Endothelial cell of umbilical vein (primary cell): ENCODE data around the gene SLC6A16. TPM values are rescaled to one million over a fixed set of nuclear protein-coding genes. Genes with fewer than 3 reads are reported as not detected.

Experiments
- BruUV-seq: library from RNA; stranded (reverse); fragments of 400-500 nt; replicated peaks from 2 replicates; lab custom pipeline; 2021; lab: Mats Ljungman, UMichigan
- CTCF ChIA-PET: fragments of 300-600, 350-600 bp; sonication (Branson Sonifier 250); formaldehyde crosslinking; loops from one replicate; lab custom pipeline; 2021; ENCODE audit warnings: antibody characterized with exemption, inconsistent platforms; lab: Charles Lee
- POLR2A ChIA-PET: fragments of 300-600, 350-600 bp; sonication (Branson Sonifier 250); formaldehyde crosslinking; loops from one replicate; lab custom pipeline; 2021; ENCODE audit warnings: antibody characterized with exemption, inconsistent platforms; lab: Charles Lee
- DNase-seq: peaks from one replicate; pipeline ENCODE4 v3.0.0-alpha.2; 2011; ENCODE audit warnings: low read depth, low spot score
- FAIRE-seq: peaks from 2 replicates; lab custom pipeline; 2011; peaks lifted over from hg19 to GRCh38; lab: Jason Lieb, UNC
- H2AFZ ChIP-seq: 2 replicates; pipeline ENCODE4 v1.6.0; 2012; ENCODE audit warnings: low read depth, low read length, control low read depth, inconsistent platforms
- H3K27ac ChIP-seq: 2 replicates; pipeline ENCODE4 v1.5.1; 2011; ENCODE audit warnings: low read depth, mild to moderate bottlenecking, control low read depth, low read length, moderate library complexity; ENCODE audit not compliant: insufficient read depth
- H3K27me3 ChIP-seq, 2 experiments: 2 replicates each; pipeline versions ENCODE4 v1.6.0 to v1.6.1; 2011; ENCODE audit warnings: low read length in 2 of 2, mixed read lengths in 1 of 2; ENCODE audit not compliant: control insufficient read depth in 2 of 2, insufficient read depth in 2 of 2
- H3K36me3 ChIP-seq, 2 experiments: 2 replicates in 1 of 2; 3 replicates in 1 of 2; pipeline ENCODE4 v1.5.1; 2011; ENCODE audit warnings: low read length in 2 of 2, mild to moderate bottlenecking in 1 of 2, moderate library complexity in 1 of 2; ENCODE audit not compliant: control insufficient read depth in 2 of 2, insufficient read depth in 2 of 2; ENCODE audit errors: extremely low read depth in 1 of 2
- H3K4me1 ChIP-seq: 3 replicates; pipeline ENCODE4 v1.5.1; 2011; ENCODE audit warnings: mild to moderate bottlenecking, low read length; ENCODE audit not compliant: control insufficient read depth, insufficient read depth; ENCODE audit errors: extremely low read depth
- H3K4me2 ChIP-seq: 2 replicates; pipeline ENCODE4 v1.6.1; 2011; ENCODE audit warnings: low read length, control low read depth, mixed read lengths; ENCODE audit not compliant: insufficient read depth
- H3K4me3 ChIP-seq, 3 experiments: fragments of 200-600 bp in 1 of 3; sonication (generic), shearing (Covaris generic) in 1 of 3; replicated peaks in 1 of 3; 2 replicates each; pipeline ENCODE4 v1.5.1; 2011 to 2016; ENCODE audit warnings: control low read depth in 3 of 3, low read length in 3 of 3, mild to moderate bottlenecking in 2 of 3, inconsistent platforms in 1 of 3, low read depth in 1 of 3, moderate library complexity in 1 of 3; ENCODE audit not compliant: insufficient read depth in 1 of 3
- H3K79me2 ChIP-seq: 2 replicates; pipeline ENCODE4 v1.6.0; 2012; ENCODE audit warnings: low read length, inconsistent platforms; ENCODE audit not compliant: control insufficient read depth, insufficient read depth
- H3K9ac ChIP-seq: replicated peaks from 2 replicates; pipeline ENCODE3; 2011; ENCODE audit warnings: low read length, control low read depth; ENCODE audit not compliant: insufficient read depth; ENCODE audit errors: extremely low read depth
- H3K9me1 ChIP-seq: replicated peaks from 3 replicates; pipeline ENCODE4 v1.6.0; 2011; ENCODE audit warnings: mild to moderate bottlenecking, low read length; ENCODE audit not compliant: control insufficient read depth, insufficient read depth; ENCODE audit errors: extremely low read depth
- H3K9me3 ChIP-seq: replicated peaks from 2 replicates; pipeline ENCODE4 v1.5.1; 2012; ENCODE audit warnings: low read length, inconsistent platforms; ENCODE audit not compliant: control insufficient read depth, insufficient read depth
- H4K20me1 ChIP-seq: replicated peaks from 2 replicates; pipeline ENCODE3; 2011; ENCODE audit warnings: mild to moderate bottlenecking, low read length; ENCODE audit not compliant: control insufficient read depth, insufficient read depth; ENCODE audit errors: extremely low read depth
- EZH2 ChIP-seq: IDR thresholded peaks from 2 replicates; pipeline ENCODE4 v1.6.1; 2012; ENCODE audit warnings: borderline replicate concordance, low read depth, mild to moderate bottlenecking, moderate library complexity, low read length, inconsistent platforms; ENCODE audit not compliant: severe bottlenecking
- FOS ChIP-seq: IDR thresholded peaks from 2 replicates; pipeline ENCODE4 v1.6.1; 2011; ENCODE audit warnings: mild to moderate bottlenecking, low read length, moderate library complexity, borderline replicate concordance; ENCODE audit not compliant: insufficient read depth
- MAX ChIP-seq: IDR thresholded peaks from 2 replicates; pipeline ENCODE4 v1.6.1; 2011; ENCODE audit not compliant: insufficient read depth, insufficient read length
- POLR2AphosphoS5 ChIP-seq: IDR thresholded peaks from 2 replicates; pipeline ENCODE4 v1.6.1; 2012; ENCODE audit warnings: low read depth, mild to moderate bottlenecking, control low read depth, low read length, moderate library complexity; ENCODE audit not compliant: insufficient read depth
- dilution Hi-C: fragments of 300-500 bp; cut with MboI; formaldehyde crosslinking; loops from one replicate; pipeline ENCODE4 v1.15.0; 2019; ENCODE audit warnings: low sequenced_read_pairs; ENCODE audit not compliant: extremely low pct_ligation_motif_present
- intact Hi-C: fragments of 100-400 bp; cut with micrococcal nuclease; formaldehyde crosslinking; loops from one replicate; pipeline ENCODE4 v1.10.0; 2022
- polyA plus RNA-seq, 4 experiments: library from polyadenylated mRNA; depleted of rRNA in 3 of 4; stranded (reverse) in 3 of 4; unstranded in 1 of 4; fragments of >200 nt; gene quantifications; 2 replicates each; pipeline versions ENCODE4 v1.2.1 to v1.2.3, GENCODE V29; 2011 to 2012; ENCODE audit warnings: missing spikeins in 1 of 4
- total RNA-seq: library from RNA; stranded (reverse); gene quantifications from 2 replicates; pipeline ENCODE4 v1.2.3, GENCODE V29; 2021

SLC6A16 gene
- total and polyA plus RNA-seq, 2 donors (not counting 3 experiments of a cell fraction or from before 2014, with no cell fraction given), result 1.1 to 1.6 TPM

DNA sequence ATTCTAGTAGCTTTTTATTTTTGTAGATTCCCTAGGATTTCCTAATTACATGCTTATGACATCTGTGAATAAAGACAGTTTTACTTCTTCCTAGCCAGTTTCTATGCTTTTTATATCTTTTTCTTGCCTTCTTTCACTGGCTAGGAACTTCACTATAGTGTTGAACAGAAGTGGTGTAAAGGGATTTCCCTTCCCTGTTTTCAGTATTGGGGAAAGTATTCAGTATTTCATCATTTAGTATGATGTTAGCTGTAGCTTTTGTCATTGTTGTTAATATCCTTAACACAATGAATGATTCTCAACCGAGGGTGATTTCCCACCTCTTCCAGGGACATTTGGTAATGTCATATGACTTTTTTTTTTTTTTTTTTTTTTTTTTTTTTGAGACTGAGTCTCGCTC, 77.3 kb downstream of the SLC6A16 start:
- FAIRE-seq (no peak), DNase-seq (no peak)
- TF ChIP-seq EZH2 (no peak), FOS (no peak)
- no peaks in the 10 kb centered on the region for H3K36me3 ChIP-seq
- dilution Hi-C loops (no loop called here), intact Hi-C loops (no loop called here)
- H3K9me1 ChIP-seq, result no peaks in the 10 kb centered on the region
- no peaks in the 10 kb centered on the region for H3K9me3 ChIP-seq
- H3K9ac ChIP-seq, result no peak overlapping the region
- no TSS peak for BruUV-seq
- no peaks in the 10 kb centered on the region for H4K20me1 ChIP-seq
- no peaks in the 10 kb centered on the region for H3K4me1 ChIP-seq
- H2AFZ ChIP-seq, result no peak overlapping the region
- H3K4me3 ChIP-seq, result no peak overlapping the region
- CTCF ChIA-PET, result interaction anchor here (1.4 kb wide), 1 partner anchor 54 kb away, joined by 4 read pairs; no protein-coding TSS in a partner anchor
- peaks cover 0 to 2% of the 10 kb centered on the region in 2 experiments for H3K27me3 ChIP-seq
- H3K4me2 ChIP-seq, result no peak overlapping the region
- POLR2A ChIA-PET, result no interaction called here
- no peaks in the 10 kb centered on the region for H3K79me2 ChIP-seq
- no peak overlapping the region for H3K27ac ChIP-seq

DNA sequence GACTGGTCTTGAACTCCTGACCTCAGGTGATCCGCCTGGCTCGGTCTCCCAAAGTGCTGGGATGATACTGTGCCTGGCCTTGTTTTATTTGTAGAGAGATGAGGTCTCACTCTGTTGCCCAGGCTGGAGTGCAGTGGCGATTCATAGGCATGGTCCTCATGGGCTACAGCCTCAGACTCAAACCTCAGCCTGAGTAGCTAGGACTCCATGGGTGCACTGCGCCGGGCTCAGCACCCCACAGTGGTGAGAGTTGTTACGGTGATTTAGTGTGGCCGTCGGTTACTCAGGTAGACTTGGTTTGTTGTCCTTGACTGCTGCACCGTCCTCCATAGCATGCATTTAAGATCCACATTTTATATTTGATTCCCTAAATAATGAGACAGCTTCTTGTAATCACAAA, 80.7 kb downstream of the SLC6A16 start:
- no peak overlapping the region for H2AFZ ChIP-seq
- CTCF ChIA-PET, result interaction anchor here (0.9 kb wide), 1 partner anchor 146 kb away, joined by 3 read pairs; no protein-coding TSS in a partner anchor

More for the DNA sequence above, 80.7 kb downstream of the SLC6A16 start:
- Histone ChIP-seq H3K36me3 (no peaks in the 10 kb centered on the region), H3K4me3 (no peak overlapping the region), H3K27me3 (no peaks in the 10 kb centered on the region), H3K4me2 (no peak overlapping the region), H3K27ac (no peak overlapping the region), H3K79me2 (no peaks in the 10 kb centered on the region), H3K9ac (no peak overlapping the region), H4K20me1 (no peaks in the 10 kb centered on the region), H3K9me1 (no peaks in the 10 kb centered on the region), H3K4me1 (no peaks in the 10 kb centered on the region), H3K9me3 (no peaks in the 10 kb centered on the region)
- DNase-seq (no peak), FAIRE-seq (no peak)
- dilution Hi-C loops, result no loop called here
- TF ChIP-seq EZH2 (no peak), MAX (no peak), FOS (no peak), POLR2AphosphoS5 (no peak)
- POLR2A ChIA-PET, result interaction anchor here (0.7 kb wide), 1 partner anchor 15 kb away, joined by 4 read pairs; no protein-coding TSS in a partner anchor
- BruUV-seq, result no TSS peak
- intact Hi-C loops, result no loop called here
